Measurements from ENCODE around the gene LPP. TPM values are rescaled to one million over a fixed set of nuclear protein-coding genes. Genes with fewer than 3 reads are reported as not detected.

LPP gene
- total and polyA plus RNA-seq, 2 of the 4 experiments (the other 2 are of a cell fraction): 16.0 to 130 TPM

DNA sequence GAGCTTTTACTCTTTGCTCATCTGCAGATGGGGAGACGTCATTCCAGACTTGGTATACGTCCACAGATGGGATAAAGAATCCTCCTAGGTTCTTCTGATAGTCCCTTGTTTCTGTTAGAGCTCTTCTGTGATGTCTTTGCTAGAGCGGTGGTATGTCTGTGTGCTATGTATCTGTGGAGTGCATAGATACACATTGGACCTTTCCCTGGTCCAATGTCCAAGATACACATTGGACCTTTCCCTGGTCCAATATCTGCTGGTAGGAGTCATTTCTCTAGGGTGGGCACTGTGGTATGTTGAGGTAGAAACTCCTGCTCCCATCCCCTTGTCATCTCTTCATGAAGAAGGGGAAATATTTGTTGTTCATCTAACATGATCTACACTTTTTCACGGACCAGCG is 47.5 kb upstream of the LPP start:
- no CpG with 5 or more reads among the region's 5 CpGs for WGBS, 2 experiments (ENCODE audit: extremely low coverage in 2 of 2, insufficient read length in 1 of 2)

More for the DNA sequence above, 47.5 kb upstream of the LPP start:
- Histone ChIP-seq H3K27ac (ENCODE audit: insufficient read depth, low read length) (no peak overlapping the region), H2BK20ac (ENCODE audit: low read depth, low read length) (no peak overlapping the region), H3K4ac (ENCODE audit: low read depth, low read length) (no peak overlapping the region), H3K4me1 (ENCODE audit: control insufficient read depth, insufficient read depth, low read length) (0 out of 2 replicates have a peak, but pooled peaks cover 2% of the 10 kb centered on the region), H2AK5ac (ENCODE audit: low read depth, low read length) (no peak overlapping the region), H2BK15ac (ENCODE audit: low read depth, low read length) (no peak overlapping the region), H3K9me1 (ENCODE audit: insufficient read depth, low read length) (no peaks in the 10 kb centered on the region), H3K9ac (ENCODE audit: low read depth, low read length) (no peak overlapping the region), H3K4me2 (ENCODE audit: low read depth, low read length) (no peak overlapping the region), H3K23ac (ENCODE audit: low read depth, low read length) (no peak overlapping the region), H4K5ac (ENCODE audit: low read depth, low read length) (no peak overlapping the region), H3K9me3 (ENCODE audit: control insufficient read depth, insufficient read depth, low read length) (no peaks in the 10 kb centered on the region), H3K79me1 (ENCODE audit: low read depth in 1 of 2, low read length in 2 of 2) (no peaks in the 10 kb centered on the region), H3K36me3 (ENCODE audit: control insufficient read depth, insufficient read depth, low read length) (no peaks in the 10 kb centered on the region), H4K8ac (ENCODE audit: low read depth in 2 of 2, low read length in 2 of 2) (no peak overlapping the region), H4K91ac (ENCODE audit: insufficient read depth, low read depth, low read length) (no peak overlapping the region), H4K20me1 (ENCODE audit: insufficient read depth, low read length) (no peaks in the 10 kb centered on the region), H3K4me3 (ENCODE audit: insufficient read depth, low read depth, low read length) (no peak overlapping the region), H3K56ac (ENCODE audit: extremely low read depth, insufficient read depth, low read length) (no peak overlapping the region), H2AK9ac (replicated peaks; ENCODE audit: low read depth, low read length, poor library complexity) (no peak overlapping the region), H2BK120ac (ENCODE audit: low read depth, low read length) (no peak overlapping the region), H3K14ac (replicated peaks; ENCODE audit: low read depth, low read length) (no peak overlapping the region), H2BK5ac (ENCODE audit: low read depth, low read length, poor library complexity, severe bottlenecking) (no peak overlapping the region), H3K18ac (ENCODE audit: low read depth, low read length) (no peak overlapping the region), H2AFZ (replicated peaks; ENCODE audit: low read length, poor library complexity) (no peak overlapping the region), H3K27me3 (ENCODE audit: control insufficient read depth, insufficient read depth, low read length) (peaks cover 2% of the 10 kb centered on the region; the same call in 1 of the 2 replicates)
- ChIA-PET POLR2A (ENCODE audit: unreplicated experiment) (no interaction called here), CTCF (interaction anchor here (0.6 kb wide), 1 partner anchor 993 kb away, joined by 3 read pairs; no protein-coding TSS in a partner anchor)
- dilution Hi-C loops (cut with HindIII; ENCODE audit: low sequenced_read_pairs, unreplicated experiment) (no loop called here), in situ Hi-C loops (cut with MboI; ENCODE audit: low sequenced_read_pairs) (no loop called here), intact Hi-C loops (cut with micrococcal nuclease) (no loop called here)
- no peak for ATAC-seq (ENCODE audit: low read depth)
- no peak for DNase-seq
- BruUV-seq (replicated peaks): no TSS peak
- TF ChIP-seq, protein P1, sequence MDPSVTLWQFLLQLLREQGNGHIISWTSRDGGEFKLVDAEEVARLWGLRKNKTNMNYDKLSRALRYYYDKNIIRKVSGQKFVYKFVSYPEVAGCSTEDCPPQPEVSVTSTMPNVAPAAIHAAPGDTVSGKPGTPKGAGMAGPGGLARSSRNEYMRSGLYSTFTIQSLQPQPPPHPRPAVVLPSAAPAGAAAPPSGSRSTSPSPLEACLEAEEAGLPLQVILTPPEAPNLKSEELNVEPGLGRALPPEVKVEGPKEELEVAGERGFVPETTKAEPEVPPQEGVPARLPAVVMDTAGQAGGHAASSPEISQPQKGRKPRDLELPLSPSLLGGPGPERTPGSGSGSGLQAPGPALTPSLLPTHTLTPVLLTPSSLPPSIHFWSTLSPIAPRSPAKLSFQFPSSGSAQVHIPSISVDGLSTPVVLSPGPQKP (IDR thresholded peaks at IDR 0.05; ENCODE audit: borderline replicate concordance, low read depth, low read length): no peak
- TF ChIP-seq MAZ (IDR thresholded peaks at IDR 0.05; ENCODE audit: borderline replicate concordance, low read depth, low read length): no peak
- TF ChIP-seq CTCF (conservative IDR thresholded peaks at IDR 0.05; ENCODE audit: low read depth, low read length): no peak
- no peak for TF ChIP-seq MAFK (IDR thresholded peaks at IDR 0.05; ENCODE audit: low read depth, low read length)
- TF ChIP-seq MXI1 (IDR thresholded peaks at IDR 0.05; ENCODE audit: borderline replicate concordance, low read depth, low read length): no peak
- TF ChIP-seq RCOR1 (IDR thresholded peaks at IDR 0.05; ENCODE audit: insufficient replicate concordance, low read length): no peak
- TF ChIP-seq RFX5 (IDR thresholded peaks at IDR 0.05; ENCODE audit: low read depth, low read length): no peak
- TF ChIP-seq NFE2L2 (IDR thresholded peaks at IDR 0.05; ENCODE audit: low read depth, low read length): no peak
- TF ChIP-seq CHD1 (IDR thresholded peaks at IDR 0.05; ENCODE audit: low read depth, low read length): no peak
- no peak for TF ChIP-seq CEBPB (IDR thresholded peaks at IDR 0.05; ENCODE audit: low read depth, low read length)
- TF ChIP-seq FOS (IDR thresholded peaks at IDR 0.05; ENCODE audit: low read depth, low read length): no peak
- TF ChIP-seq POLR2A (IDR thresholded peaks at IDR 0.05; ENCODE audit: low read depth, low read length): no peak
- TF ChIP-seq BHLHE40 (IDR thresholded peaks at IDR 0.05; ENCODE audit: low read depth, low read length): no peak
- TF ChIP-seq RAD21 (IDR thresholded peaks at IDR 0.05; ENCODE audit: low read length): no peak
- no peak for TF ChIP-seq USF2 (IDR thresholded peaks at IDR 0.05; ENCODE audit: low read depth, low read length)
- no peak for TF ChIP-seq SMC3 (IDR thresholded peaks at IDR 0.05; ENCODE audit: low read depth, low read length)
